ENCODE data around the gene BDKRB2. TPM values are rescaled to one million over a fixed set of nuclear protein-coding genes. Genes with fewer than 3 reads are reported as not detected.
A peak's percentile ranks its signal among the peaks of the same experiment; 100 is the strongest.

BDKRB2 gene
- total RNA-seq, 1 donor, result 105 TPM

DNA sequence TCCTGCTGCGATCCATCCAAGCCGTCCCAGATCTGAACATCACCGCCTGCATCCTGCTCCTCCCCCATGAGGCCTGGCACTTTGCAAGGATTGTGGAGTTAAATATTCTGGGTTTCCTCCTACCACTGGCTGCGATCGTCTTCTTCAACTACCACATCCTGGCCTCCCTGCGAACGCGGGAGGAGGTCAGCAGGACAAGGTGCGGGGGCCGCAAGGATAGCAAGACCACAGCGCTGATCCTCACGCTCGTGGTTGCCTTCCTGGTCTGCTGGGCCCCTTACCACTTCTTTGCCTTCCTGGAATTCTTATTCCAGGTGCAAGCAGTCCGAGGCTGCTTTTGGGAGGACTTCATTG is 59.5 kb downstream of the BDKRB2 start:
- no peak for DNase-seq (ENCODE audit: low read depth)
- TF ChIP-seq, protein P1, sequence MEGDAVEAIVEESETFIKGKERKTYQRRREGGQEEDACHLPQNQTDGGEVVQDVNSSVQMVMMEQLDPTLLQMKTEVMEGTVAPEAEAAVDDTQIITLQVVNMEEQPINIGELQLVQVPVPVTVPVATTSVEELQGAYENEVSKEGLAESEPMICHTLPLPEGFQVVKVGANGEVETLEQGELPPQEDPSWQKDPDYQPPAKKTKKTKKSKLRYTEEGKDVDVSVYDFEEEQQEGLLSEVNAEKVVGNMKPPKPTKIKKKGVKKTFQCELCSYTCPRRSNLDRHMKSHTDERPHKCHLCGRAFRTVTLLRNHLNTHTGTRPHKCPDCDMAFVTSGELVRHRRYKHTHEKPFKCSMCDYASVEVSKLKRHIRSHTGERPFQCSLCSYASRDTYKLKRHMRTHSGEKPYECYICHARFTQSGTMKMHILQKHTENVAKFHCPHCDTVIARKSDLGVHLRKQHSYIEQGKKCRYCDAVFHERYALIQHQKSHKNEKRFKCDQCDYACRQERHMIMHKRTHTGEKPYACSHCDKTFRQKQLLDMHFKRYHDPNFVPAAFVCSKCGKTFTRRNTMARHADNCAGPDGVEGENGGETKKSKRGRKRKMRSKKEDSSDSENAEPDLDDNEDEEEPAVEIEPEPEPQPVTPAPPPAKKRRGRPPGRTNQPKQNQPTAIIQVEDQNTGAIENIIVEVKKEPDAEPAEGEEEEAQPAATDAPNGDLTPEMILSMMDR (IDR thresholded peaks at IDR 0.05; ENCODE audit: insufficient read depth, low read depth, low read length), result no peak
- H3K4me3 ChIP-seq (ENCODE audit: low read depth, low read length), result no peak overlapping the region

DNA sequence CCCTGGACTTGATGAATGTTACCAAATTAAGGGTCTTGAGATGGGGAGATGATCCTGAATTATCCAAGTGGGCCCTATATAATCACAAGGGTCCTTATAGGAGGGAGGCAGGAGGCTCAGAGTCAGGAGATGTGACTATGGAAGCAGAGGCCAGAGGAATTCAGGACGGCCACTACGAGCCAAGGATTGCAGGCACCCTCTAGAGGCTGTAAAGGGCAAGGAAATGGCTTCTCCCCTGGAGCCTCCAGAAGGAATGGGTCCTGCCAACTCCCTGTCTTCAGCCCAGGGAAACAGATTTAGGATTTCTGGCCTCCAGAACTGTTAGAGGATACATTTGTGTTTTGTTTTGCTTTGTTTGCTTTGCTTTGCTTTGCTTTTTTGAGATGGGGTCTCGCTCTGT is 60.2 kb downstream of the BDKRB2 start:
- no peak overlapping the region for H3K4me3 ChIP-seq (ENCODE audit: low read depth, low read length)
- peak; percentile 62 for DNase-seq (ENCODE audit: low read depth)
- TF ChIP-seq, protein P1 (IDR thresholded peaks at IDR 0.05; ENCODE audit: insufficient read depth, low read depth, low read length), result peak; percentile 65

GRCh38 chr14:96265383-96266095 is 60.9 kb downstream of the BDKRB2 start:
- no peak overlapping the region for H3K4me3 ChIP-seq (ENCODE audit: low read depth, low read length)
- TF ChIP-seq, protein P1 (IDR thresholded peaks at IDR 0.05; ENCODE audit: insufficient read depth, low read depth, low read length), result no peak
- DNase-seq (ENCODE audit: low read depth), result no peak

- no peak overlapping the region for H3K4me3 ChIP-seq (ENCODE audit: low read depth, low read length)
- peak; percentile 91 for DNase-seq (ENCODE audit: low read depth)
- TF ChIP-seq, protein P1 (IDR thresholded peaks at IDR 0.05; ENCODE audit: insufficient read depth, low read depth, low read length), result no peak
These were observed 62.7 kb downstream of the BDKRB2 start for GRCh38 chr14:96267336-96267735.

GRCh38 chr14:96267916-96268315 is 63.3 kb downstream of the BDKRB2 start:
- DNase-seq (ENCODE audit: low read depth), result no peak
- no peak overlapping the region for H3K4me3 ChIP-seq (ENCODE audit: low read depth, low read length)
- TF ChIP-seq, protein P1 (IDR thresholded peaks at IDR 0.05; ENCODE audit: insufficient read depth, low read depth, low read length), result no peak

DNA sequence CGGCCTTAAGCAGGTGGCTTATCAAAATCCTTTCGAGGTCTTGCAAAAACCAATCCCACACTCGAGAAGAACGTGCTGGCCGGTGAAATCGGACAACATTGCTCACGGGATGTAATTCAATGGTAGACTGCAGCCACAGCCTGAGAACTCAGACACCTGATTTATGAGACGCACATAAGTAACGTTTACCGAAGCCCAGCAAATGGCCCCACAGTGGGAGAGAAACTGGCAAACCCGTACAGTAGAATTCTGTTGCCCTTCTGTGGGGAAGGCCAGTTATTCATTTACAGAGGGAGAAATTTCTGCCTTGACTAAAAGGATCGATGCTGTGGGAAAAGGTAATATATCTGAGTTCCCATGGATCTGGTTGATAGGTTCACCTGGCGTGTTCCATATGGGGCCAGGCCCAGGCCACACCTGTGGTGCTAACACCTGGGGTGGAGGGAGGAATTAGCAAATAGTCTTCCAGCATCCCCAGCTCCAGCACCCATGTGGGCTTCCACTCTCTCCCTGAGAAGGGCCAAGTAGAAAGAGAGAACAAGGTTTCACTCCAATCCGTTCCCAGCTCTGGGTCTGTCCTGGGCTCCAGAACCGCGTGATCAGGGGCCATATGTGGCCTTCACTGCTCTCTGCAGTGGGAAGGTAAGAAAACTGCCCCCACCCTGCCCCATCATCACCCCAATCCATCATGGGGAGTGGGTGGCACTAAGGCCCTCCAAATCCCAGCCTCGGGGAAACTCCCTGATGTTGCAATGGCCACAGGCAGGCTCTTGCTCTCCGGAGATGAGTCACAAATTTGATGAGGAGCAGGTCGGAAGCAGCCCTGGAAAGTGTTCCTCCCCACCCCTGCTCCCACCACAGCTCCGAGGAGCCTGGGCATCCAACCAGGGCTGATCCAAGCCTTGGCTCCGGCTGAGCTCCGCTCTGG is 64.1 kb downstream of the BDKRB2 start:
- TF ChIP-seq, protein P1 (IDR thresholded peaks at IDR 0.05; ENCODE audit: insufficient read depth, low read depth, low read length), result no peak
- peak; percentile 98 for DNase-seq (ENCODE audit: low read depth)
- no peak overlapping the region for H3K4me3 ChIP-seq (ENCODE audit: low read depth, low read length)
